ENCODE results near the gene COL11A2.

DNA sequence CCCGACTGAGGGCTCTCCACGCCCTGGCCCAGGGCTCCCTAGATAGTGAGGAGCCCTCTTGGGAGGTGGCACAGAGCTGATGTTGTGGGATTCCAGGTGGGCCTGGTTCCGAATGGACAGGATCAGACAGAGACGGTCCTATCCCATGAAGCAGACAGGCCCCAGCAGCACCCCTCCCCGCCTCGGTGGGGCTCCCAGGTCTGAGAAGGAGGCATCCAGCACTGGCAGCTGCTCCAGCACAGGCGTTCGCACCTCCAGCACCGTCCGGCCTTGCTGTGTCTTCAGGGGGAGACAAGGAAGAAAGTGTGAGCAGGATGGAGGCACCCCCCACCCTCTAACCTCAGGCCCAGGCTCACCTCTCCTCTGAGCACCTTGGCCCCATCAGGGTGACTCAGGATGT is 28.7 kb downstream of the COL11A2 start:
- no peak for TF ChIP-seq ZC3H10 (CRISPR knock-in tag; IDR thresholded peaks at IDR 0.05)
- no peak for TF ChIP-seq SNAI2 (CRISPR knock-in tag; IDR thresholded peaks at IDR 0.05)
- TF ChIP-seq ZFP3 (CRISPR knock-in tag; IDR thresholded peaks at IDR 0.05): no peak
- no peak for TF ChIP-seq ARNTL (CRISPR knock-in tag; IDR thresholded peaks at IDR 0.05; ENCODE audit: borderline replicate concordance, low read depth)

Data from SK-N-SH treated with all-trans-retinoic acid at 6 μM for 48 hours (cell line).